Stimulated activated CD4-positive, alpha-beta T cell treated with anti-CD3 and anti-CD28 coated beads, TNF-alpha, amount 100 ng/mL, for 4 hours (primary cell): ENCODE data around the gene HLA-E.
"Not testable (repeated sequence)": the region's sequence is repeated elsewhere in the genome, so short reads cannot be mapped to it uniquely, and the experiment has no call there.

Source experiments
- DNase-seq, 3 experiments: peaks; one replicate each; pipeline ENCODE4 v3.0.0-alpha.2; 2020; ENCODE audit warnings: low read depth in 3 of 3

The HLA-E gene

GRCh38 chr6:30480536-30481156 lies 8.7 kb upstream of the HLA-E start:
- no peak for DNase-seq

- DNase-seq = no peak
Observed at GRCh38 chr6:30481211-30481964, 7.9 kb upstream of the HLA-E start.

- peak in 2 of 3 experiments; percentile 73 to 77 for DNase-seq
Observed at GRCh38 chr6:30481965-30482644, 7.2 kb upstream of the HLA-E start.

GRCh38 chr6:30483677-30484279 lies 5.5 kb upstream of the HLA-E start:
- DNase-seq = no peak

- no peak for DNase-seq
Observed at GRCh38 chr6:30485236-30485635, 4.1 kb upstream of the HLA-E start.

GRCh38 chr6:30487926-30488325 lies 1.4 kb upstream of the HLA-E start:
- no peak for DNase-seq

GRCh38 chr6:30488697-30489080 lies 620 bp upstream of the HLA-E start:
- not testable (repeated sequence) for DNase-seq

GRCh38 chr6:30490026-30490876 lies 942 bp downstream of the HLA-E start:
- peak; percentile 76 to 90 (median 80) for DNase-seq

- not testable (repeated sequence) for DNase-seq
Observed at GRCh38 chr6:30491291-30491953, 2.1 kb downstream of the HLA-E start.

- DNase-seq = no peak
Observed at GRCh38 chr6:30491991-30492952, 3.0 kb downstream of the HLA-E start.

- DNase-seq = no peak
Observed at GRCh38 chr6:30493643-30494250, 4.4 kb downstream of the HLA-E start.

- DNase-seq = no peak
Observed at GRCh38 chr6:30494291-30494861, 5.1 kb downstream of the HLA-E start.

- DNase-seq = not testable (repeated sequence)
Observed at GRCh38 chr6:30495060-30495459, 5.8 kb downstream of the HLA-E start.

- DNase-seq = no peak
Observed at GRCh38 chr6:30495993-30496392, 6.7 kb downstream of the HLA-E start.

GRCh38 chr6:30497261-30497599 lies 7.9 kb downstream of the HLA-E start:
- DNase-seq = not testable (repeated sequence)

- DNase-seq = no peak
Observed at GRCh38 chr6:30497714-30498113, 8.4 kb downstream of the HLA-E start.

- DNase-seq = not testable (repeated sequence)
Observed at GRCh38 chr6:30498705-30499104, 9.4 kb downstream of the HLA-E start.

- no peak for DNase-seq
Observed at GRCh38 chr6:30500421-30501355, 11.4 kb downstream of the HLA-E start.
